Smooth muscle cell of trachea (primary cell): Measurements from ENCODE around the gene CRYGS. TPM values are rescaled to one million over a fixed set of nuclear protein-coding genes. Genes with fewer than 3 reads are reported as not detected.

ENCODE experiments used
- total RNA-seq: library from RNA; depleted of rRNA; stranded (reverse); fragments of >200 nt; gene quantifications from 2 replicates; pipeline ENCODE4 v1.2.1, GENCODE V29; 2014

Gene CRYGS
- total RNA-seq: 0.83 and 2.0 TPM in 2 replicates

GRCh38 chr3:186544281-186544680, at the start of gene CRYGS:
Gene CRYGS (minus strand): TSS chr3:186544380. CDS start chr3:186544326, 54 bp downstream.

GRCh38 chr3:186570096-186570940, 26.1 kb upstream of the CRYGS start, which contains the start of gene DNAJB11:
Gene DNAJB11 (plus strand): TSS chr3:186570720. CDS start chr3:186570898, 178 bp downstream.

GRCh38 chr3:186567072-186567921, 23.1 kb upstream of the CRYGS start, which contains the start of gene TBCCD1:
Gene TBCCD1 (minus strand): TSS chr3:186567339. CDS start chr3:186564329, 3,010 bp downstream.

Other genes starting within 250 kb of the CRYGS start
- 0.17 and 0.87 TPM in 2 replicates for gene DGKG, start 182.1 kb downstream of the CRYGS start, total RNA-seq
- 13.6 and 14.8 TPM in 2 replicates for gene TBCCD1, start 23.0 kb upstream of the CRYGS start, total RNA-seq
- gene DNAJB11, start 26.3 kb upstream of the CRYGS start, total RNA-seq: 30.1 and 39.3 TPM in 2 replicates
- gene AHSG, start 68.7 kb upstream of the CRYGS start, total RNA-seq: not detected in 2 replicates
- gene FETUB, start 96.0 kb upstream of the CRYGS start, total RNA-seq: not detected in 2 replicates
- gene HRG, start 121.6 kb upstream of the CRYGS start, total RNA-seq: not detected in 2 replicates
- not detected in 2 replicates for gene KNG1, start 173.0 kb upstream of the CRYGS start, total RNA-seq
- gene EIF4A2, start 239.2 kb upstream of the CRYGS start, total RNA-seq: 717 and 813 TPM in 2 replicates